Caco-2 (cell line): ENCODE measurements around the gene ZNF419. TPM values are rescaled to one million over a fixed set of nuclear protein-coding genes. Genes with fewer than 3 reads are reported as not detected.
"Not testable (repeated sequence)": the region's sequence is repeated elsewhere in the genome, so short reads cannot be mapped to it uniquely, and the experiment has no call there.

Experiments
- BruUV-seq: library from RNA; stranded (reverse); fragments of 400-500 nt; replicated peaks from 2 replicates; lab custom pipeline; 2021; lab: Mats Ljungman, UMichigan
- CTCF ChIA-PET: fragments of 300-600 bp; sonication (Branson Sonifier 250); formaldehyde crosslinking; loops from one replicate; lab custom pipeline; 2022; ENCODE audit warnings: antibody characterized with exemption; lab: Charles Lee
- POLR2A ChIA-PET: fragments of 300-600 bp; sonication (Branson Sonifier 250); formaldehyde crosslinking; loops from one replicate; lab custom pipeline; 2022; ENCODE audit warnings: antibody characterized with exemption; lab: Charles Lee
- DNase-seq, 2 experiments: peaks; one replicate each; pipeline versions ENCODE4 v3.0.0 to v3.0.0-alpha.2; 2020 to 2022
- H3K27me3 ChIP-seq: replicated peaks from 2 replicates; pipeline ENCODE4 v1.6.0; 2011; ENCODE audit warnings: low read length; ENCODE audit not compliant: control insufficient read depth, insufficient read depth
- H3K36me3 ChIP-seq: 2 replicates; pipeline ENCODE4 v1.5.1; 2011; ENCODE audit warnings: low read length; ENCODE audit not compliant: control insufficient read depth, insufficient read depth
- H3K4me1 ChIP-seq: fragments of 250-450 bp; sonication (Bioruptor Pico); 2 replicates; pipeline ENCODE4 v1.5.1; 2020; ENCODE audit warnings: mild to moderate bottlenecking
- H3K4me3 ChIP-seq: 2 replicates; pipeline ENCODE4 v1.5.1; 2011; ENCODE audit warnings: low read depth, mild to moderate bottlenecking, control low read depth, low read length
- H3K9me3 ChIP-seq: fragments of 250-450 bp; sonication (Bioruptor Pico); 2 replicates; pipeline ENCODE4 v1.5.1; 2020; ENCODE audit warnings: mild to moderate bottlenecking, moderate library complexity
- H3K27ac Mint-ChIP-seq: one replicate; pipeline ENCODE4 v1.8.0; 2022; ENCODE audit warnings: mixed read lengths; ENCODE audit not compliant: unreplicated experiment
- H3K27me3 Mint-ChIP-seq: one replicate; pipeline ENCODE4 v1.8.0; 2022; ENCODE audit warnings: mixed read lengths; ENCODE audit not compliant: insufficient read depth, unreplicated experiment
- H3K36me3 Mint-ChIP-seq: one replicate; pipeline ENCODE4 v1.8.0; 2022; ENCODE audit warnings: mild to moderate bottlenecking, mixed read lengths; ENCODE audit not compliant: insufficient read depth, unreplicated experiment
- H3K4me1 Mint-ChIP-seq: one replicate; pipeline ENCODE4 v1.8.0; 2022; ENCODE audit warnings: low read depth, mixed read lengths; ENCODE audit not compliant: unreplicated experiment
- H3K4me3 Mint-ChIP-seq: one replicate; pipeline ENCODE4 v1.8.0; 2022; ENCODE audit warnings: mild to moderate bottlenecking, moderate library complexity, mixed read lengths; ENCODE audit not compliant: unreplicated experiment
- H3K9me3 Mint-ChIP-seq: one replicate; pipeline ENCODE4 v1.8.0; 2022; ENCODE audit warnings: mixed read lengths; ENCODE audit not compliant: unreplicated experiment
- CTCF ChIP-seq, 2 experiments: fragments of 200-600 bp in 1 of 2; IDR thresholded peaks; 1 replicate in 1 of 2; 2 replicates in 1 of 2; pipeline versions ENCODE4 v1.5.1 to v1.8.0; 2011 to 2022; ENCODE audit warnings: antibody characterized with exemption in 1 of 2, control low read depth in 1 of 2, inconsistent platforms in 1 of 2, low read depth in 1 of 2, low read length in 1 of 2, mild to moderate bottlenecking in 1 of 2, moderate library complexity in 1 of 2; ENCODE audit not compliant: insufficient read depth in 1 of 2, severe bottlenecking in 1 of 2, unreplicated experiment in 1 of 2
- intact Hi-C: fragments of 100-400 bp; cut with micrococcal nuclease; formaldehyde crosslinking; loops from one replicate; pipeline ENCODE4 v1.10.0; 2022; ENCODE audit not compliant: unreplicated experiment
- total RNA-seq: library from RNA; stranded (reverse); gene quantifications from 2 replicates; pipeline ENCODE4 v1.2.3, GENCODE V29; 2022

Gene ZNF419
- total RNA-seq, 1 experiment from 2014 or later, result 16.9 TPM

GRCh38 chr19:57477191-57478008 is 10.2 kb upstream of the ZNF419 start, which contains the start of gene ZNF772:
Gene ZNF772, minus strand, starts transcription at chr19:57477566. Its CDS starts 257 bp downstream, at chr19:57477309.
- no peaks in the 10 kb centered on the region for H3K36me3 ChIP-seq
- TF ChIP-seq CTCF (IDR thresholded peaks at IDR 0.05; ENCODE audit: insufficient read depth in 1 of 2, low read depth in 1 of 2, low read length in 1 of 2, severe bottlenecking in 1 of 2, unreplicated experiment in 1 of 2), result peak; percentile 23 to 53
- POLR2A ChIA-PET, result no interaction called here
- peaks cover 8% of the 10 kb centered on the region for H3K36me3 Mint-ChIP-seq
- H3K27ac Mint-ChIP-seq, result peak within 1 kb of the TSS; percentile 30
- peak; percentile 82 to 87 for DNase-seq
- H3K27me3 ChIP-seq, result no peaks in the 10 kb centered on the region
- H3K4me1 Mint-ChIP-seq, result no peaks in the 10 kb centered on the region
- no TSS peak for BruUV-seq
- peak within 1 kb of the TSS; percentile 25 for H3K4me3 ChIP-seq
- peaks cover 46% of the 10 kb centered on the region for H3K9me3 Mint-ChIP-seq
- intact Hi-C loops, result loop anchor here (1.0 kb wide), 1 partner anchor 71 kb away; no protein-coding TSS in a partner anchor
- H3K9me3 ChIP-seq, result peaks cover 29% of the 10 kb centered on the region
- H3K4me1 ChIP-seq, result no peaks in the 10 kb centered on the region
- CTCF ChIA-PET, result interaction anchor here (0.6 to 1.0 kb wide), 2 partner anchors 10 to 71 kb away, joined by 3 to 5 read pairs; partner anchors contain the start of gene ZNF419
- H3K4me3 Mint-ChIP-seq, result peak within 1 kb of the TSS; percentile 75
- no peaks in the 10 kb centered on the region for H3K27me3 Mint-ChIP-seq

- H3K4me1 Mint-ChIP-seq, H3K27me3 ChIP-seq, H3K36me3 ChIP-seq, CTCF ChIA-PET, intact Hi-C loops, H3K4me1 ChIP-seq, POLR2A ChIA-PET, H3K27me3 Mint-ChIP-seq, DNase-seq: not testable (repeated sequence)
- H3K9me3 Mint-ChIP-seq, result peaks cover 30% of the 10 kb centered on the region
- peak overlapping the region; percentile 62 for H3K27ac Mint-ChIP-seq
- H3K4me3 Mint-ChIP-seq, result peak overlapping the region; percentile 40
- peaks cover 36% of the 10 kb centered on the region for H3K36me3 Mint-ChIP-seq
- H3K4me3 ChIP-seq, result peak overlapping the region; percentile 18
- BruUV-seq, result TSS peak; percentile 56
- peaks cover 14% of the 10 kb centered on the region; the same call in 1 of the 2 replicates for H3K9me3 ChIP-seq
Observed at GRCh38 chr19:57488299-57488644, 722 bp downstream of the ZNF419 start.

DNA sequence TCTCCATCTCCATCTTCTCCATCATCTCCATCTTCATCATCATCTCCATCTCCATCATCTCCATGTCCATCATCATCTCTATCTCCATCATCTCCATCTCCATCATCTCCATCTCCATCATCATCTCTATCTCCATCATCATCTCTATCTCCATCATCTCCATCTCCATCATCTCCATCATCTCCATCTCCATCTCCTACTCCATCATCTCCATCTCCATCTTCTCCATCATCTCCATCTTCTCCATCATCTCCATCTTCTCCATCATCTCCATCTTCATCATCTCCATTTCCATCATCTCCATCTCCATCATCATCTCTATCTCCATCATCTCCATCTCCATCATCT is 11.8 kb downstream of the ZNF419 start:
- peaks cover 11% of the 10 kb centered on the region for H3K9me3 ChIP-seq
- Mint-ChIP-seq H3K9me3 (peaks cover 35% of the 10 kb centered on the region), H3K4me1 (peaks cover 14% of the 10 kb centered on the region), H3K4me3 (peak overlapping the region; percentile 38), H3K36me3 (peaks cover 42% of the 10 kb centered on the region)
- H3K4me1 ChIP-seq, H3K27ac Mint-ChIP-seq, H3K36me3 ChIP-seq, BruUV-seq, H3K4me3 ChIP-seq, DNase-seq, H3K27me3 ChIP-seq, intact Hi-C loops, H3K27me3 Mint-ChIP-seq: not testable (repeated sequence)
- POLR2A ChIA-PET, result interaction anchor here (0.6 to 1.0 kb wide), 2 partner anchors 12 to 513 kb away, joined by 3 to 11 read pairs; partner anchors contain the start of gene ZNF419
- CTCF ChIA-PET, result interaction anchor here (0.6 kb wide), 1 partner anchor 509 kb away, joined by 3 read pairs; no protein-coding TSS in a partner anchor

GRCh38 chr19:57499680-57500395 is 12.3 kb downstream of the ZNF419 start, which contains the start of gene ZNF773:
Gene ZNF773, plus strand, starts transcription at chr19:57499938. Its CDS starts 143 bp downstream, at chr19:57500081.
- ChIA-PET CTCF (interaction anchor here (0.6 kb wide), 1 partner anchor 509 kb away, joined by 3 read pairs; no protein-coding TSS in a partner anchor), POLR2A (interaction anchor here (0.6 to 1.0 kb wide), 3 partner anchors 12 to 965 kb away, joined by 3 to 11 read pairs (median 3); partner anchors contain the start of gene ZNF419)
- peak within 1 kb of the TSS; percentile 53 for H3K4me3 ChIP-seq
- DNase-seq, result peak; percentile 94 to 95
- BruUV-seq, H3K27me3 Mint-ChIP-seq, H3K27ac Mint-ChIP-seq, H3K27me3 ChIP-seq, intact Hi-C loops, H3K36me3 ChIP-seq, H3K4me1 ChIP-seq: not testable (repeated sequence)
- Mint-ChIP-seq H3K36me3 (peaks cover 42% of the 10 kb centered on the region), H3K4me1 (peaks cover 14% of the 10 kb centered on the region), H3K4me3 (peak within 1 kb of the TSS; percentile 38), H3K9me3 (peaks cover 31% of the 10 kb centered on the region)
- peaks cover 11% of the 10 kb centered on the region for H3K9me3 ChIP-seq

GRCh38 chr19:57500400-57500799 is 12.8 kb downstream of the ZNF419 start:
- peaks cover 31% of the 10 kb centered on the region for H3K9me3 Mint-ChIP-seq
- H3K27me3 Mint-ChIP-seq, CTCF ChIA-PET, H3K27me3 ChIP-seq, intact Hi-C loops, H3K4me1 ChIP-seq, H3K27ac Mint-ChIP-seq, DNase-seq, H3K36me3 ChIP-seq: not testable (repeated sequence)
- POLR2A ChIA-PET, result interaction anchor here (0.6 to 1.0 kb wide), 2 partner anchors 13 to 964 kb away, joined by 3 to 11 read pairs; partner anchors contain the start of gene ZNF419
- peaks cover 14% of the 10 kb centered on the region for H3K4me1 Mint-ChIP-seq
- peak overlapping the region; percentile 38 for H3K4me3 Mint-ChIP-seq
- Histone ChIP-seq H3K9me3 (peaks cover 11% of the 10 kb centered on the region), H3K4me3 (peak overlapping the region; percentile 23)
- peaks cover 45% of the 10 kb centered on the region for H3K36me3 Mint-ChIP-seq
- BruUV-seq, result TSS peak; percentile 61
